PC-3 (cell line): ENCODE data around the gene ETV5. TPM values are rescaled to one million over a fixed set of nuclear protein-coding genes. Genes with fewer than 3 reads are reported as not detected.

Experiments used
- ATAC-seq: fragments of 200-7000 bp; cut with Tn5 transposase; 2 replicates; pipeline ENCODE4 v1.9.1; 2020; ENCODE audit warnings: mild to moderate bottlenecking, moderate library complexity
- BruUV-seq: library from RNA; stranded (reverse); fragments of 400-500 nt; replicated peaks from 2 replicates; lab custom pipeline; 2021; lab: Mats Ljungman, UMichigan
- CTCF ChIA-PET: fragments of 300-600 bp; sonication (Branson Sonifier 250); formaldehyde crosslinking; loops from one replicate; lab custom pipeline; 2022; ENCODE audit warnings: antibody characterized with exemption; lab: Charles Lee
- POLR2A ChIA-PET: fragments of 300-600 bp; sonication (Branson Sonifier 250); formaldehyde crosslinking; loops from one replicate; lab custom pipeline; 2022; ENCODE audit warnings: antibody characterized with exemption; ENCODE audit not compliant: unreplicated experiment; lab: Charles Lee
- DNase-seq: peaks from one replicate; pipeline ENCODE4 v3.0.0-alpha.2; 2015
- H2AFZ ChIP-seq: fragments of 300-600 bp; sonication (generic); 2 replicates; pipeline ENCODE4 v1.6.0; 2016; ENCODE audit warnings: antibody characterized with exemption, low read length
- H3F3A ChIP-seq: fragments of 300-600 bp; sonication (generic); one replicate; pipeline ENCODE4 v1.6.0; 2017; ENCODE audit warnings: antibody characterized with exemption, low read length, control low read depth, mild to moderate bottlenecking; ENCODE audit not compliant: unreplicated experiment
- H3K27ac ChIP-seq: fragments of 300-600 bp; sonication (generic); 2 replicates; pipeline ENCODE4 v1.5.1; 2016; ENCODE audit warnings: mild to moderate bottlenecking, low read length
- H3K27me3 ChIP-seq: fragments of 300-600 bp; sonication (generic); 2 replicates; pipeline ENCODE4 v1.6.1; 2016; ENCODE audit warnings: low read length, mixed read lengths
- H3K36me3 ChIP-seq: fragments of 300-600 bp; sonication (generic); 2 replicates; pipeline ENCODE4 v1.6.1; 2016; ENCODE audit warnings: low read depth, mixed run types, low read length, mixed read lengths
- H3K4me1 ChIP-seq: fragments of 300-600 bp; sonication (generic); 2 replicates; pipeline ENCODE4 v1.5.1; 2016; ENCODE audit warnings: low read length; ENCODE audit not compliant: insufficient read depth
- H3K4me2 ChIP-seq: fragments of 300-600 bp; sonication (generic); 2 replicates; pipeline ENCODE4 v1.6.0; 2016; ENCODE audit warnings: low read length
- H3K4me3 ChIP-seq: fragments of 300-600 bp; sonication (generic); 2 replicates; pipeline ENCODE4 v1.5.1; 2016; ENCODE audit warnings: mild to moderate bottlenecking, low read length, mixed read lengths
- H3K79me2 ChIP-seq: fragments of 300-600 bp; sonication (generic); 2 replicates; pipeline ENCODE4 v1.6.1; 2017; ENCODE audit warnings: low read length, mixed read lengths
- H3K9ac ChIP-seq: fragments of 300-600 bp; sonication (generic); 2 replicates; pipeline ENCODE4 v1.6.0; 2016; ENCODE audit warnings: mild to moderate bottlenecking, low read length
- H3K9me2 ChIP-seq: fragments of 300-600 bp; sonication (generic); replicated peaks from 2 replicates; pipeline ENCODE4 v1.6.1; 2016; ENCODE audit warnings: mixed run types, low read length, mixed read lengths
- H3K9me3 ChIP-seq: fragments of 300-600 bp; sonication (generic); 2 replicates; pipeline ENCODE4 v1.6.1; 2016; ENCODE audit warnings: low read length, mixed read lengths
- H4K20me1 ChIP-seq: fragments of 300-600 bp; sonication (generic); 2 replicates; pipeline ENCODE4 v1.6.1; 2016; ENCODE audit warnings: low read length, mixed read lengths
- CTCF ChIP-seq: fragments of 300-600 bp; sonication (generic); conservative IDR thresholded peaks from 2 replicates; pipeline ENCODE4 v1.5.1; 2017; ENCODE audit warnings: antibody characterized with exemption, low read depth, mild to moderate bottlenecking, low read length
- EZH2 ChIP-seq: fragments of 300-600 bp; sonication (generic); IDR thresholded peaks from one replicate; pipeline ENCODE4 v1.6.1; 2017; ENCODE audit warnings: antibody characterized with exemption, mild to moderate bottlenecking, low read length; ENCODE audit not compliant: unreplicated experiment
- EZH2phosphoT487 ChIP-seq: fragments of 300-600 bp; sonication (generic); IDR thresholded peaks from 2 replicates; pipeline ENCODE4 v1.6.1; 2018; ENCODE audit warnings: mild to moderate bottlenecking, antibody characterized with exemption, low read length, borderline replicate concordance
- intact Hi-C: fragments of 100-400 bp; cut with micrococcal nuclease; formaldehyde crosslinking; loops from 2 replicates; pipeline ENCODE4 v1.9.0; 2023
- total RNA-seq: library from RNA; depleted of rRNA; stranded (reverse); fragments of >200 nt; gene quantifications from 2 replicates; pipeline ENCODE4 v1.2.3, GENCODE V29; 2014

The ETV5 gene
- total RNA-seq, 1 experiment from 2014 or later: 60.6 TPM

- no peaks in the 10 kb centered on the region for H3F3A ChIP-seq
- DNase-seq (no peak), ATAC-seq (no peak)
- no peak overlapping the region for H3K4me3 ChIP-seq
- no peak overlapping the region for H3K4me2 ChIP-seq
- no peaks in the 10 kb centered on the region for H3K9me3 ChIP-seq
- BruUV-seq: no TSS peak
- peaks cover 29% of the 10 kb centered on the region for H3K27me3 ChIP-seq
- no peaks in the 10 kb centered on the region for H3K36me3 ChIP-seq
- no peaks in the 10 kb centered on the region for H3K79me2 ChIP-seq
- no peak overlapping the region for H3K9ac ChIP-seq
- TF ChIP-seq EZH2 (no peak), CTCF (no peak), EZH2phosphoT487 (no peak)
- no peaks in the 10 kb centered on the region for H4K20me1 ChIP-seq
- intact Hi-C loops: no loop called here
- no peaks in the 10 kb centered on the region for H3K9me2 ChIP-seq
- H3K27ac ChIP-seq: no peak overlapping the region
- ChIA-PET CTCF (no interaction called here), POLR2A (no interaction called here)
- no peak overlapping the region for H2AFZ ChIP-seq
- H3K4me1 ChIP-seq: 0 out of 2 replicates have a peak, but pooled peaks cover 4% of the 10 kb centered on the region
Measured at GRCh38 chr3:186128158-186128557, 19.3 kb upstream of the ETV5 start.

DNA sequence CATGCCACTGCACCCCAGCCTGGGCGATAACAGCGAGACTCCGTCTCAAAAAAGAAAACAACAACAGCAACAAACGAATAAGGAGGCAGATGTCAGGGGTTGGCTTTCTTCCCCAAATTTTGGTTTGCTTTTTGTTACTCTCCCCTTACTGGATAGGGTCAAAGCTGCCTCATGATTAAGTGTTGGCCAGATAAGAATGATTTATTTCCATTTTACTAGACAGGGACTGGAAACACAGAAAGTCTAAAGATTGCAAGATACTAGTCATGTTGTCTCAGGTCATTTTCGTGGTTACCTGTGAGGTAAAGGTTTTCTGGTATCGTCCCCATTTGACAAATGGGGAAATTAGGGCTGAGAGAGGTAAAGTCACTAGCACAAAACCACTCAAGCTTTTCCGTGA is 18.6 kb upstream of the ETV5 start:
- POLR2A ChIA-PET: no interaction called here
- intact Hi-C loops: no loop called here

More for the DNA sequence above, 18.6 kb upstream of the ETV5 start:
- no peaks in the 10 kb centered on the region for H4K20me1 ChIP-seq
- no peak overlapping the region for H3K4me2 ChIP-seq
- no peaks in the 10 kb centered on the region for H3K79me2 ChIP-seq
- H3K36me3 ChIP-seq: no peaks in the 10 kb centered on the region
- no peak overlapping the region for H3K9ac ChIP-seq
- no peaks in the 10 kb centered on the region for H3K9me2 ChIP-seq
- no peaks in the 10 kb centered on the region for H3K9me3 ChIP-seq
- 0 out of 2 replicates have a peak, but pooled peaks cover 2% of the 10 kb centered on the region for H3K4me1 ChIP-seq
- no peak for TF ChIP-seq CTCF
- no peak for TF ChIP-seq EZH2
- no peak for TF ChIP-seq EZH2phosphoT487
- DNase-seq (no peak), ATAC-seq (no peak)
- no TSS peak for BruUV-seq
- CTCF ChIA-PET: no interaction called here
- no peaks in the 10 kb centered on the region for H3F3A ChIP-seq
- H3K27ac ChIP-seq: no peak overlapping the region
- H3K4me3 ChIP-seq: no peak overlapping the region
- H3K27me3 ChIP-seq: peaks cover 27% of the 10 kb centered on the region
- H2AFZ ChIP-seq: no peak overlapping the region
